GM23338 (cell line): ENCODE measurements around the gene RPL3. TPM values are rescaled to one million over a fixed set of nuclear protein-coding genes. Genes with fewer than 3 reads are reported as not detected.

Experiments used
- ATAC-seq: fragments of 200-7000 bp; cut with Tn5 transposase; 3 replicates; pipeline ENCODE4 v1.9.1; 2020
- DNase-seq: peaks from one replicate; pipeline ENCODE4 v3.0.0-alpha.2; 2015; ENCODE audit warnings: low spot score
- H2AFZ ChIP-seq: fragments of 200-600 bp; sonication (generic); 2 replicates; pipeline ENCODE4 v1.8.0; 2016; ENCODE audit warnings: antibody characterized with exemption, mild to moderate bottlenecking, moderate library complexity
- H3F3A ChIP-seq: fragments of 200-600 bp; sonication (generic); replicated peaks from 2 replicates; pipeline ENCODE4 v1.8.0; 2017; ENCODE audit warnings: antibody characterized with exemption, mixed run types, low read depth
- H3K27ac ChIP-seq: fragments of 200-600 bp; sonication (generic); 2 replicates; pipeline ENCODE4 v1.6.1; 2016; ENCODE audit warnings: low read depth
- H3K27me3 ChIP-seq: fragments of 200-600 bp; sonication (generic); 2 replicates; pipeline ENCODE4 v1.8.0; 2016; ENCODE audit warnings: mild to moderate bottlenecking, mixed run types, moderate library complexity; ENCODE audit not compliant: insufficient read depth
- H3K36me3 ChIP-seq: fragments of 200-600 bp; sonication (generic); 2 replicates; pipeline ENCODE4 v1.8.0; 2016; ENCODE audit warnings: mild to moderate bottlenecking; ENCODE audit not compliant: insufficient read depth
- H3K4me1 ChIP-seq: fragments of 200-600 bp; sonication (generic); 2 replicates; pipeline ENCODE4 v1.8.0; 2016; ENCODE audit warnings: mild to moderate bottlenecking, moderate library complexity; ENCODE audit not compliant: insufficient read depth
- H3K4me2 ChIP-seq: fragments of 200-600 bp; sonication (generic); 2 replicates; pipeline ENCODE4 v1.7.1; 2017; ENCODE audit warnings: mixed run types
- H3K4me3 ChIP-seq: fragments of 200-600 bp; sonication (generic); 2 replicates; pipeline ENCODE4 v1.6.1; 2016; ENCODE audit warnings: mixed run types
- H3K79me2 ChIP-seq: fragments of 200-600 bp; sonication (generic); replicated peaks from 2 replicates; pipeline ENCODE4 v1.8.0; 2017; ENCODE audit warnings: mild to moderate bottlenecking; ENCODE audit not compliant: insufficient read depth
- H3K9me2 ChIP-seq: fragments of 200-600 bp; sonication (generic); 2 replicates; pipeline ENCODE4 v1.8.0; 2017; ENCODE audit not compliant: insufficient read depth
- H4K20me1 ChIP-seq: fragments of 200-600 bp; sonication (generic); replicated peaks from 2 replicates; pipeline ENCODE4 v1.8.0; 2017; ENCODE audit warnings: mild to moderate bottlenecking; ENCODE audit not compliant: insufficient read depth
- H3K27ac Mint-ChIP-seq: 2 replicates; pipeline ENCODE4 v1.8.0; 2020; ENCODE audit warnings: inconsistent platforms, mild to moderate bottlenecking, moderate library complexity, mixed read lengths
- H3K27me3 Mint-ChIP-seq: 3 replicates; pipeline ENCODE4 v1.8.0; 2022; ENCODE audit warnings: low read depth, mild to moderate bottlenecking, moderate library complexity, mixed read lengths, inconsistent platforms; ENCODE audit not compliant: insufficient read depth, poor library complexity
- H3K36me3 Mint-ChIP-seq: 3 replicates; pipeline ENCODE4 v1.8.0; 2021; ENCODE audit warnings: low read depth, mild to moderate bottlenecking, inconsistent platforms, moderate library complexity, mixed read lengths
- H3K4me1 Mint-ChIP-seq: 3 replicates; pipeline ENCODE4 v1.8.0; 2020; ENCODE audit warnings: mild to moderate bottlenecking, inconsistent platforms, mixed read lengths
- H3K4me3 Mint-ChIP-seq: 3 replicates; pipeline ENCODE4 v1.8.0; 2021; ENCODE audit warnings: moderate library complexity, mild to moderate bottlenecking, inconsistent platforms, mixed read lengths
- H3K9me3 Mint-ChIP-seq: 3 replicates; pipeline ENCODE4 v1.8.0; 2020; ENCODE audit warnings: moderate library complexity, mild to moderate bottlenecking, inconsistent platforms, mixed read lengths
- CREB1 ChIP-seq: fragments of 250-450 bp; sonication (Bioruptor Pico); IDR thresholded peaks from 2 replicates; pipeline ENCODE4 v1.5.0; 2020; ENCODE audit warnings: low read depth, mild to moderate bottlenecking, moderate library complexity
- CTCF ChIP-seq, 2 experiments: fragments of 200-600 bp in 1 of 2; sonication (generic) in 1 of 2; conservative IDR thresholded peaks; 2 replicates each; pipeline versions ENCODE4 v1.5.1 to v1.6.1; 2016 to 2017; ENCODE audit warnings: antibody characterized with exemption in 2 of 2, low read depth in 2 of 2, mild to moderate bottlenecking in 2 of 2, moderate library complexity in 1 of 2
- ETS1 ChIP-seq: IDR thresholded peaks from 2 replicates; pipeline ENCODE4 v1.6.1; 2016; ENCODE audit warnings: antibody characterized with exemption
- EZH2 ChIP-seq: fragments of 200-600 bp; sonication (generic); IDR thresholded peaks from one replicate; pipeline ENCODE4 v1.8.0; 2017; ENCODE audit warnings: antibody characterized with exemption, mild to moderate bottlenecking, low read depth; ENCODE audit not compliant: unreplicated experiment
- EZH2phosphoT487 ChIP-seq: fragments of 200-600 bp; sonication (generic); IDR thresholded peaks from one replicate; pipeline ENCODE4 v1.8.1; 2018; ENCODE audit warnings: antibody characterized with exemption; ENCODE audit not compliant: unreplicated experiment
- JUNB ChIP-seq: IDR thresholded peaks from one replicate; pipeline ENCODE4 v1.6.1; 2016; ENCODE audit warnings: antibody characterized with exemption; ENCODE audit not compliant: unreplicated experiment
- NANOG ChIP-seq: IDR thresholded peaks from 2 replicates; pipeline ENCODE4 v1.6.1; 2016; ENCODE audit warnings: antibody characterized with exemption, borderline replicate concordance
- POLR2AphosphoS5 ChIP-seq: IDR thresholded peaks from 2 replicates; pipeline ENCODE4 v1.6.1; 2016; ENCODE audit warnings: antibody characterized with exemption, low read depth
- REST ChIP-seq: IDR thresholded peaks from one replicate; pipeline ENCODE4 v1.6.1; 2018; ENCODE audit warnings: antibody characterized with exemption; ENCODE audit not compliant: unreplicated experiment
- STAT1 ChIP-seq: IDR thresholded peaks from one replicate; pipeline ENCODE4 v1.6.1; 2016; ENCODE audit warnings: antibody characterized with exemption; ENCODE audit not compliant: unreplicated experiment
- ZNF114 ChIP-seq: fragments of 250-450 bp; sonication (Bioruptor Pico); IDR thresholded peaks from 2 replicates; pipeline ENCODE4 v1.5.0; 2020; ENCODE audit warnings: mild to moderate bottlenecking, moderate library complexity
- ZNF331 ChIP-seq: fragments of 250-450 bp; sonication (Bioruptor Pico); IDR thresholded peaks from 2 replicates; pipeline ENCODE4 v1.5.0; 2020; ENCODE audit warnings: low read depth, mild to moderate bottlenecking, moderate library complexity
- ZNF462 ChIP-seq: fragments of 250-450 bp; sonication (Bioruptor Pico); IDR thresholded peaks from 2 replicates; pipeline ENCODE4 v1.5.0; 2020; ENCODE audit warnings: mild to moderate bottlenecking, moderate library complexity
- polyA plus RNA-seq: library from polyadenylated mRNA; unstranded; fragments of >200 nt; fragmentation: Nextera tagmentation; extraction: Ambion mirVana; gene quantifications from 2 replicates; pipeline ENCODE4 v1.2.1, GENCODE V29; 2016
- total RNA-seq: library from RNA; depleted of rRNA; stranded (reverse); fragments of >200 nt; shearing (Covaris generic); gene quantifications from 2 replicates; pipeline ENCODE4 v1.2.3, GENCODE V29; 2014

The RPL3 gene
- total and polyA plus RNA-seq, 2 experiments from 2014 or later: 1,983 to 3,244 TPM

GRCh38 chr22:39360242-39360641 is 40.8 kb upstream of the RPL3 start (continued):
- TF ChIP-seq NANOG: no peak
- no peak for TF ChIP-seq ZNF331

- Histone ChIP-seq H3K27ac (no peak overlapping the region), H3K4me2 (no peak overlapping the region), H3K27me3 (no peaks in the 10 kb centered on the region), H3K4me1 (peaks cover 31% of the 10 kb centered on the region), H3K4me3 (no peak overlapping the region), H3K36me3 (no peaks in the 10 kb centered on the region), H2AFZ (no peak overlapping the region), H3K9me2 (no peaks in the 10 kb centered on the region), H4K20me1 (no peaks in the 10 kb centered on the region), H3K79me2 (0 out of 2 replicates have a peak, but pooled peaks cover 2% of the 10 kb centered on the region), H3F3A (no peaks in the 10 kb centered on the region)
- Mint-ChIP-seq H3K4me1 (peaks cover 44% of the 10 kb centered on the region), H3K4me3 (no peak overlapping the region; the same call in 2 of the 3 replicates), H3K9me3 (no peaks in the 10 kb centered on the region; the same call in 2 of the 3 replicates), H3K27me3 (peaks cover 26% of the 10 kb centered on the region), H3K27ac (no peak overlapping the region), H3K36me3 (peaks cover 16% of the 10 kb centered on the region; the same call in 2 of the 3 replicates)
- no peak for TF ChIP-seq STAT1
- TF ChIP-seq JUNB: no peak
- TF ChIP-seq ETS1: no peak
- TF ChIP-seq CREB1 (CRISPR knock-in tag): no peak
- TF ChIP-seq EZH2phosphoT487: no peak
- no peak for TF ChIP-seq NANOG
- TF ChIP-seq POLR2AphosphoS5: no peak
- TF ChIP-seq REST: no peak
- no peak for TF ChIP-seq ZNF114
- no peak for TF ChIP-seq ZNF462 (CRISPR knock-in tag)
- no peak for TF ChIP-seq ZNF331
- no peak for TF ChIP-seq CTCF (conservative IDR thresholded peaks at IDR 0.05; ENCODE audit: low read depth in 2 of 2)
- no peak for TF ChIP-seq EZH2
- ATAC-seq (no peak), DNase-seq (no peak)
Observed at GRCh38 chr22:39359659-39360195, 40.3 kb upstream of the RPL3 start.
